H9 (cell line): ENCODE results near the gene TMEM44. TPM values are rescaled to one million over a fixed set of nuclear protein-coding genes. Genes with fewer than 3 reads are reported as not detected.

Experiments
- DNase-seq: peaks from one replicate; pipeline ENCODE4 v3.0.0-alpha.2; 2017
- H2AFZ ChIP-seq: one replicate; pipeline ENCODE4 v1.6.1; 2013; ENCODE audit warnings: mild to moderate bottlenecking, low read length, control low read depth, moderate library complexity
- H2AK5ac ChIP-seq: 2 replicates; pipeline ENCODE4 v1.6.1; 2013; ENCODE audit warnings: low read length, control low read depth, mixed read lengths; ENCODE audit not compliant: insufficient read length
- H2BK120ac ChIP-seq: one replicate; pipeline ENCODE4 v1.6.1; 2013; ENCODE audit warnings: low read depth, mild to moderate bottlenecking, low read length, control low read depth, inconsistent platforms; ENCODE audit not compliant: poor library complexity, severe bottlenecking
- H2BK12ac ChIP-seq: 2 replicates; pipeline ENCODE4 v1.6.1; 2013; ENCODE audit warnings: low read length, control low read depth, mixed read lengths, low read depth; ENCODE audit not compliant: insufficient read length
- H2BK15ac ChIP-seq: 2 replicates; pipeline ENCODE4 v1.6.1; 2013; ENCODE audit warnings: low read depth, low read length, control low read depth
- H2BK20ac ChIP-seq: one replicate; pipeline ENCODE4 v1.6.1; 2013; ENCODE audit warnings: low read depth, mild to moderate bottlenecking, low read length, control low read depth, inconsistent platforms; ENCODE audit not compliant: poor library complexity, severe bottlenecking
- H2BK5ac ChIP-seq: 2 replicates; pipeline ENCODE4 v1.6.1; 2013; ENCODE audit warnings: low read length, control low read depth, mixed read lengths; ENCODE audit not compliant: insufficient read length
- H3K14ac ChIP-seq: 2 replicates; pipeline ENCODE4 v1.6.1; 2013; ENCODE audit warnings: low read length, control low read depth; ENCODE audit not compliant: insufficient read depth
- H3K18ac ChIP-seq: 2 replicates; pipeline ENCODE4 v1.6.1; 2013; ENCODE audit warnings: low read depth, mild to moderate bottlenecking, mixed read lengths, low read length, control low read depth; ENCODE audit not compliant: insufficient read length
- H3K23ac ChIP-seq: 2 replicates; pipeline ENCODE4 v1.6.1; 2013; ENCODE audit warnings: low read length, control low read depth, mixed read lengths, low read depth; ENCODE audit not compliant: insufficient read length
- H3K23me2 ChIP-seq: 2 replicates; pipeline ENCODE4 v1.6.1; 2013; ENCODE audit warnings: low read depth, mild to moderate bottlenecking, mixed read lengths, low read length, control low read depth; ENCODE audit not compliant: insufficient read length, poor library complexity, severe bottlenecking
- H3K27ac ChIP-seq: 2 replicates; pipeline ENCODE4 v1.5.1; 2013; ENCODE audit warnings: low read length, control low read depth, mixed read lengths, low read depth; ENCODE audit not compliant: insufficient read length
- H3K27me3 ChIP-seq: 2 replicates; pipeline ENCODE4 v1.6.1; 2013; ENCODE audit warnings: low read length, control low read depth, inconsistent platforms; ENCODE audit not compliant: insufficient read depth
- H3K4ac ChIP-seq: 2 replicates; pipeline ENCODE4 v1.6.1; 2013; ENCODE audit warnings: low read depth, mild to moderate bottlenecking, control low read depth, inconsistent platforms, low read length, moderate library complexity
- H3K4me1 ChIP-seq: 2 replicates; pipeline ENCODE4 v1.6.1; 2013; ENCODE audit warnings: low read length, control low read depth, inconsistent platforms; ENCODE audit not compliant: insufficient read depth
- H3K4me2 ChIP-seq: 2 replicates; pipeline ENCODE4 v1.6.1; 2013; ENCODE audit warnings: low read length, control low read depth, mixed read lengths; ENCODE audit not compliant: insufficient read length, insufficient read depth
- H3K56ac ChIP-seq: 2 replicates; pipeline ENCODE4 v1.6.1; 2013; ENCODE audit warnings: low read depth, mild to moderate bottlenecking, mixed read lengths, low read length, control low read depth; ENCODE audit not compliant: insufficient read length
- H3K79me1 ChIP-seq: 2 replicates; pipeline ENCODE4 v1.6.1; 2013; ENCODE audit warnings: low read depth, mild to moderate bottlenecking, moderate library complexity, low read length, control low read depth, inconsistent platforms; ENCODE audit not compliant: insufficient read depth, poor library complexity, severe bottlenecking
- H3K79me2 ChIP-seq: 2 replicates; pipeline ENCODE4 v1.6.1; 2013; ENCODE audit warnings: low read length, control low read depth, inconsistent platforms; ENCODE audit not compliant: insufficient read depth
- H3K9ac ChIP-seq: 2 replicates; pipeline ENCODE4 v1.6.1; 2013; ENCODE audit warnings: low read length, control low read depth, mixed read lengths; ENCODE audit not compliant: insufficient read length; ENCODE audit errors: extremely low read depth
- H3K9me3 ChIP-seq: one replicate; pipeline ENCODE4 v1.6.1; 2013; ENCODE audit warnings: low read depth, low read length, inconsistent platforms; ENCODE audit not compliant: control insufficient read depth
- H3T11ph ChIP-seq: one replicate; pipeline ENCODE4 v1.6.1; 2013; ENCODE audit warnings: mild to moderate bottlenecking, low read length, control low read depth, inconsistent platforms
- H4K20me1 ChIP-seq: one replicate; pipeline ENCODE4 v1.6.1; 2013; ENCODE audit not compliant: control insufficient read depth, insufficient read length, insufficient read depth
- H4K5ac ChIP-seq: 2 replicates; pipeline ENCODE4 v1.6.1; 2013; ENCODE audit warnings: low read depth, mild to moderate bottlenecking, mixed read lengths, low read length, control low read depth; ENCODE audit not compliant: insufficient read length
- H4K8ac ChIP-seq: replicated peaks from 2 replicates; pipeline ENCODE4 v1.6.1; 2013; ENCODE audit warnings: low read length, control low read depth, mixed read lengths, low read depth; ENCODE audit not compliant: insufficient read length
- H4K91ac ChIP-seq: 2 replicates; pipeline ENCODE4 v1.6.1; 2013; ENCODE audit warnings: low read depth, mild to moderate bottlenecking, moderate library complexity, mixed read lengths, low read length, control low read depth; ENCODE audit not compliant: insufficient read length
- H3K27ac Mint-ChIP-seq, 3 experiments: 2 replicates in 2 of 3; 3 replicates in 1 of 3; pipeline ENCODE4 v1.8.0; 2020 to 2021; ENCODE audit warnings: mixed read lengths in 3 of 3, mild to moderate bottlenecking in 1 of 3, moderate library complexity in 1 of 3
- H3K27me3 Mint-ChIP-seq: 2 replicates; pipeline ENCODE4 v1.8.0; 2021; ENCODE audit warnings: low read depth, mild to moderate bottlenecking, moderate library complexity, mixed read lengths
- H3K36me3 Mint-ChIP-seq, 3 experiments: 2 replicates in 2 of 3; 3 replicates in 1 of 3; pipeline ENCODE4 v1.8.0; 2020 to 2021; ENCODE audit warnings: low read depth in 3 of 3, mixed read lengths in 3 of 3; ENCODE audit not compliant: insufficient read depth in 1 of 3
- H3K4me1 Mint-ChIP-seq, 2 experiments: 2 replicates each; pipeline ENCODE4 v1.8.0; 2020; ENCODE audit warnings: mixed read lengths in 2 of 2
- H3K4me3 Mint-ChIP-seq, 2 experiments: 2 replicates in 1 of 2; 3 replicates in 1 of 2; pipeline ENCODE4 v1.8.0; 2020 to 2021; ENCODE audit warnings: mild to moderate bottlenecking in 2 of 2, mixed read lengths in 2 of 2, moderate library complexity in 1 of 2
- H3K9me3 Mint-ChIP-seq, 2 experiments: 2 replicates in 1 of 2; 3 replicates in 1 of 2; pipeline ENCODE4 v1.8.0; 2020; ENCODE audit warnings: mild to moderate bottlenecking in 2 of 2, mixed read lengths in 2 of 2, moderate library complexity in 1 of 2
- CTCF ChIP-seq: fragments of 200-600 bp; sonication (generic); conservative IDR thresholded peaks from 3 replicates; pipeline ENCODE4 v1.8.0; 2021; ENCODE audit warnings: antibody characterized with exemption, mild to moderate bottlenecking
- WGBS: extraction: QIAGEN DNeasy Blood & Tissue Kit; methylation state at CpG from one replicate; pipeline ENCODE4 v1.1.7; 2013; ENCODE audit warnings: missing lambda C conversion rate, low lambda C conversion rate, mixed read lengths; ENCODE audit not compliant: insufficient read length; ENCODE audit errors: extremely low coverage; 5-methylcytosine and 5-hydroxymethylcytosine counted together
- total RNA-seq: library from RNA; stranded (reverse); gene quantifications from 2 replicates; pipeline ENCODE4 v1.2.1, GENCODE V29; 2021

TMEM44 gene
- total RNA-seq, 1 experiment from 2014 or later: 19.8 TPM

DNA sequence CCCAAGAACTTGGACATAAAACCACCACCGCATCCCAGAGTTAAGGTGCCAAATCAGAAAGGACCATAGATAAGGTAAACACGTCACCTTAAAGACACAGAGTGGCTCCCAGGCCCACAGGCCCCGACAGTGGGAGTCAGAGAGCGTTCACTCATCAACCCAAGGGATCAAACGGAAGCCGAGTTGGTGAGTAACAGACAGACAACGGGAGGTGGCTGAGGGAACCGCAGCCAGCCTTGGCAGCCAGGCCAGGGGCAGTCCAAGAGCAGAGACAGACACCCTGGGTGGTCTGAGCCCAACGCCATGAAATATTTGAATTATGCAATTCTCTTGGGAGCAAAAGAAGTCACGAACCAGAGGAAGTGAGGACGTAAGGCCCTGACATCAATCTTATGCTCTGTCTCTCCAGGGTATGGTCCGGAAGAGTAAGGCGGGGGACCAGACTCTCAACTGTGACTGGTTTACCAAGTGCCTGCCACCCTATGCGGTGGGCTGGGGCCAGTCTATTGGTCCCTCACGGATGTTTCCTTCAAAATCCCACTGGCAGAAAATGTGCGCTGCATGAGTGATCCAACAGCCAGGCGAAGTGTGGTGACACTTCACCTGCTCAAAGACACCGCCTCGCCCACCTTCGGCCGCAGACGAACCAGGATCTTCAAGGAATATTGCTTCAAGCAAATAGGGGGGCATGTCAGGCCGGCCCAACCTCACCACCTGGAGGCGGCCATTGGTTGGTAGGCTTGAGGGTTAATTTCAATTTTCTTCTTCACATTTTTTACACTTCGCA lies 34.3 kb downstream of the TMEM44 start:
- Histone ChIP-seq H3K27ac (no peak overlapping the region), H3K56ac (no peak overlapping the region), H3K23ac (no peak overlapping the region), H2AK5ac (no peak overlapping the region), H2BK15ac (no peak overlapping the region), H3K4ac (no peak overlapping the region), H2BK5ac (no peak overlapping the region), H3K4me2 (no peak overlapping the region), H3T11ph (no peak overlapping the region), H3K9me3 (no peaks in the 10 kb centered on the region), H3K23me2 (no peaks in the 10 kb centered on the region), H3K9ac (no peak overlapping the region), H2AFZ (no peak overlapping the region), H4K20me1 (no peaks in the 10 kb centered on the region), H3K14ac (no peak overlapping the region), H4K91ac (no peak overlapping the region), H2BK12ac (no peak overlapping the region), H3K27me3 (no peaks in the 10 kb centered on the region), H4K8ac (no peak overlapping the region), H3K4me1 (no peaks in the 10 kb centered on the region), H3K79me2 (no peaks in the 10 kb centered on the region), H3K18ac (no peak overlapping the region), H3K79me1 (no peaks in the 10 kb centered on the region), H2BK120ac (no peak overlapping the region), H2BK20ac (no peak overlapping the region), H4K5ac (no peak overlapping the region)
- no CpG with 5 or more reads among the region's 25 CpGs for WGBS
- no peaks in the 10 kb centered on the region for H3K4me1 Mint-ChIP-seq
- H3K27ac Mint-ChIP-seq: no peak overlapping the region
- no peak overlapping the region for H3K4me3 Mint-ChIP-seq
- peaks cover 2 to 20% (median 10%) of the 10 kb centered on the region in 3 experiments; a peak in 6 of 7 replicates for H3K36me3 Mint-ChIP-seq
- no peak for DNase-seq
- H3K9me3 Mint-ChIP-seq: no peaks in the 10 kb centered on the region
- TF ChIP-seq CTCF: no peak
- H3K27me3 Mint-ChIP-seq: no peaks in the 10 kb centered on the region
